ENCODE results near the gene LDHAL6B. TPM values are rescaled to one million over a fixed set of nuclear protein-coding genes. Genes with fewer than 3 reads are reported as not detected.

The LDHAL6B gene
- total RNA-seq, 2 donors from 2014 or later: not detected

DNA sequence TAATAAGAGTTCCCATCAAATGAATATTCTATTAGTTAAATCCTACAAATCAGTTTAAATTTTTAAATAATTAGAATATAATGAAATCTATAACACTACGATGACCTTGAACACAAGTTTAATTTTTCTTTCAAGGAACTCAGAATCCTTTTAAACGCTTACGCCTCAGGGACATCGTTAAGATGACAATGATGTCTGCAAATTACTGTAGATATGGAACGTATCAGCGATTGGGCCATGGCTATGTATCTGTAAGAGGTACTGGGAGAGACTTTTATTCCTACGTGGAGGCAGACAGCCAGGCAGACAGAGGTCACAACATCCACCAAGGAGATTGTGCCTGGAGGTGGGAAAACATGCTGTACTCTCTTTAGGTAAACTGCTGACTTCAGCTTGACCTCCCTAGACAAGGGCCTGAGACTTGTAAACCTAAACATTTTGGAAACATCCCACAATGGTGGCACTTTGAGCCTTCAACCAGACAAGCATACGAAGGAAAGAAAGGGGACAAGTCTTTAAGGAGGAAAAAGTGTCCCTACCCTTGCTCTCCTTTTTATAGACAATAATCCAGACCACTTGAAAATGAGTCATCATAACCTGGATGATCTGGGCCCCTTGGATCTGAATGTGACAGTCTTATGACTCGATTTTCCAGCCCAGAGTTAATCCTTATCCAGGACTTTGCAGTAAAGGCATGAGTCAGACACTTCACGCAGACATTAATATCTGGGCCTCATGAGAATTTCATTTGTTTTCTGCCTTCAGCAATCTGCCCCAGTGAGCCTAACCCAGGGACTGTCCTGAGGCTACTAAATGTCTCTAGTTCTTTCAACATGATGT is 6.8 kb upstream of the LDHAL6B start:
- peaks cover 21% of the 10 kb centered on the region for H3K36me3 ChIP-seq (ENCODE audit: control insufficient read depth, insufficient read depth, low read length)
- peaks cover 22% of the 10 kb centered on the region for H3K36me3 Mint-ChIP-seq (ENCODE audit: low read depth)
- no peaks in the 10 kb centered on the region for H3K27me3 Mint-ChIP-seq (ENCODE audit: insufficient read depth)
- no peak for DNase-seq
- no peak overlapping the region for H3K27ac ChIP-seq (ENCODE audit: low read depth, low read length)
- H3K4me3 ChIP-seq (ENCODE audit: low read length): no peak overlapping the region
- H3K27me3 ChIP-seq (ENCODE audit: control insufficient read depth, insufficient read depth, low read length, poor library complexity, severe bottlenecking): no peaks in the 10 kb centered on the region
- 93% methylated on average over 7 to 10 of the region's 10 CpGs for WGBS, 2 experiments (ENCODE audit: insufficient coverage in 1 of 2, insufficient read length in 1 of 2)
- H3K9me3 Mint-ChIP-seq: no peaks in the 10 kb centered on the region
- no peak overlapping the region for H3K9ac ChIP-seq (ENCODE audit: extremely low read depth, low read length, poor library complexity, severe bottlenecking)
- H3K4me1 Mint-ChIP-seq: no peaks in the 10 kb centered on the region
- no peaks in the 10 kb centered on the region for H3K9me3 ChIP-seq (ENCODE audit: control insufficient read depth, low read length)
- TF ChIP-seq, protein P1, sequence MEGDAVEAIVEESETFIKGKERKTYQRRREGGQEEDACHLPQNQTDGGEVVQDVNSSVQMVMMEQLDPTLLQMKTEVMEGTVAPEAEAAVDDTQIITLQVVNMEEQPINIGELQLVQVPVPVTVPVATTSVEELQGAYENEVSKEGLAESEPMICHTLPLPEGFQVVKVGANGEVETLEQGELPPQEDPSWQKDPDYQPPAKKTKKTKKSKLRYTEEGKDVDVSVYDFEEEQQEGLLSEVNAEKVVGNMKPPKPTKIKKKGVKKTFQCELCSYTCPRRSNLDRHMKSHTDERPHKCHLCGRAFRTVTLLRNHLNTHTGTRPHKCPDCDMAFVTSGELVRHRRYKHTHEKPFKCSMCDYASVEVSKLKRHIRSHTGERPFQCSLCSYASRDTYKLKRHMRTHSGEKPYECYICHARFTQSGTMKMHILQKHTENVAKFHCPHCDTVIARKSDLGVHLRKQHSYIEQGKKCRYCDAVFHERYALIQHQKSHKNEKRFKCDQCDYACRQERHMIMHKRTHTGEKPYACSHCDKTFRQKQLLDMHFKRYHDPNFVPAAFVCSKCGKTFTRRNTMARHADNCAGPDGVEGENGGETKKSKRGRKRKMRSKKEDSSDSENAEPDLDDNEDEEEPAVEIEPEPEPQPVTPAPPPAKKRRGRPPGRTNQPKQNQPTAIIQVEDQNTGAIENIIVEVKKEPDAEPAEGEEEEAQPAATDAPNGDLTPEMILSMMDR (conservative IDR thresholded peaks at IDR 0.05): no peak
- no peak overlapping the region for H3K4me3 Mint-ChIP-seq
- no peak overlapping the region for H3K27ac Mint-ChIP-seq
- no peaks in the 10 kb centered on the region for H3K4me1 ChIP-seq (ENCODE audit: control insufficient read depth, insufficient read depth, low read length)

DNA sequence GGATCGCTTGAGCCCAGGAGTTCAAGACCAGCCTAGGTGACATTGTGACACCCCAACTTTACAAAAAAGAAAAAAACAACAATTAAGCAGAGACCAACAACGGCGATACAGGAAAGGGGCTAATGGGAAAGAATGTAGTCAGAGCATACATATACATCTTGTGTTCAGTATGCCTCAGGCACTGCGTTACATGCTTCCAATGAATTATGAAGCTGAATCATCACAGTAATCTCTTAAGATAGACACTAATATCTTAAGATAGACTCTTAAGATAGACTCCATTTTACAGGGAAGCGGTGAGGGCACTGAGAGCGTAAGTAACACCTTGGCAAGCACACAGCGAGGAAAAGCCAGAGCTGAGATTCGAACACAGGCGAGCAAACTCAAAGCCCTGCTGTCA is 6.1 kb upstream of the LDHAL6B start:
- Histone ChIP-seq H3K36me3 (ENCODE audit: control insufficient read depth, insufficient read depth, low read length) (peaks cover 23% of the 10 kb centered on the region), H3K4me1 (ENCODE audit: control insufficient read depth, insufficient read depth, low read length) (no peaks in the 10 kb centered on the region), H3K27ac (ENCODE audit: low read depth, low read length) (no peak overlapping the region), H3K4me3 (ENCODE audit: low read length) (no peak overlapping the region), H3K27me3 (ENCODE audit: control insufficient read depth, insufficient read depth, low read length, poor library complexity, severe bottlenecking) (no peaks in the 10 kb centered on the region), H3K9me3 (ENCODE audit: control insufficient read depth, low read length) (no peaks in the 10 kb centered on the region), H3K9ac (ENCODE audit: extremely low read depth, low read length, poor library complexity, severe bottlenecking) (no peak overlapping the region)
- no peak overlapping the region for H3K4me3 Mint-ChIP-seq
- no peak for DNase-seq
- no peak overlapping the region for H3K27ac Mint-ChIP-seq
- peaks cover 24% of the 10 kb centered on the region for H3K36me3 Mint-ChIP-seq (ENCODE audit: low read depth)
- H3K9me3 Mint-ChIP-seq: no peaks in the 10 kb centered on the region
- WGBS, 2 experiments (ENCODE audit: insufficient coverage in 1 of 2, insufficient read length in 1 of 2): 92 to 100% methylated on average over 4 to 9 of the region's 9 CpGs
- TF ChIP-seq, protein P1 (conservative IDR thresholded peaks at IDR 0.05): no peak
- no peaks in the 10 kb centered on the region for H3K27me3 Mint-ChIP-seq (ENCODE audit: insufficient read depth)
- H3K4me1 Mint-ChIP-seq: no peaks in the 10 kb centered on the region

DNA sequence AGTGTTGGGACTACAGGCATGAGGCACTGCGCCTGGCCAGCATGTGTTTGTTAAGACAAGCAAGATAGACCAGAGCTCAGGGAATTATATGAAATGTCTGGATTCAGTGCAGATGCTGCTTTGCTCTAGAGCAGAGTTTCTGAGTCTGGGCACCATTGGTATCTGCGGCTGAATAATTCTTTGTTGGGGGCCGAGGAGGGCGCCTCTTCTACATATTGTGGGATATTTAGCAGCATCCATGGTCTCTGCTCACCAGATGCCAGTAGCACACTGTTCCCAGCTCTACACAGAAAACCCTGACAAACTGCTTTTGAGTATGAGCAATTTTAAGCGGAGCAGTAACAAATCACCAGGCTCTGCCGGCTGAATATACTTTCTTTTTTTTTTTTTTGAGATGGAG is 3.6 kb upstream of the LDHAL6B start:
- Histone ChIP-seq H3K9me3 (ENCODE audit: control insufficient read depth, low read length) (no peaks in the 10 kb centered on the region), H3K9ac (ENCODE audit: extremely low read depth, low read length, poor library complexity, severe bottlenecking) (no peak overlapping the region), H3K4me1 (ENCODE audit: control insufficient read depth, insufficient read depth, low read length) (no peaks in the 10 kb centered on the region), H3K27ac (ENCODE audit: low read depth, low read length) (no peak overlapping the region), H3K36me3 (ENCODE audit: control insufficient read depth, insufficient read depth, low read length) (peaks cover 33% of the 10 kb centered on the region), H3K4me3 (ENCODE audit: low read length) (no peak overlapping the region), H3K27me3 (ENCODE audit: control insufficient read depth, insufficient read depth, low read length, poor library complexity, severe bottlenecking) (no peaks in the 10 kb centered on the region)
- DNase-seq: no peak
- H3K27me3 Mint-ChIP-seq (ENCODE audit: insufficient read depth): no peaks in the 10 kb centered on the region
- no peaks in the 10 kb centered on the region for H3K9me3 Mint-ChIP-seq
- H3K4me1 Mint-ChIP-seq: no peaks in the 10 kb centered on the region
- WGBS, 2 experiments (ENCODE audit: insufficient coverage in 1 of 2, insufficient read length in 1 of 2): 95 to 97% methylated on average over 4 to 6 of the region's 6 CpGs
- no peak overlapping the region for H3K27ac Mint-ChIP-seq
- peaks cover 39% of the 10 kb centered on the region for H3K36me3 Mint-ChIP-seq (ENCODE audit: low read depth)
- TF ChIP-seq, protein P1 (conservative IDR thresholded peaks at IDR 0.05): no peak
- H3K4me3 Mint-ChIP-seq: no peak overlapping the region
